NCI-H526 (cell line): ENCODE measurements around the gene TTC4.

Experiments
- DNase-seq, 2 experiments: peaks; one replicate each; lab custom pipeline; 2025; lab: John Stamatoyannopoulos, UW

The TTC4 gene

GRCh38 chr1:54705153-54705552, 10.5 kb upstream of the TTC4 start:
- no peak for DNase-seq

GRCh38 chr1:54706419-54706818, 9.2 kb upstream of the TTC4 start:
- no peak for DNase-seq

- no peak for DNase-seq
These were observed 7.3 kb upstream of the TTC4 start for GRCh38 chr1:54708385-54708784.

- DNase-seq: no peak
These were observed 5.9 kb upstream of the TTC4 start for GRCh38 chr1:54709547-54710292.

- DNase-seq: no peak
These were observed 5.2 kb upstream of the TTC4 start for GRCh38 chr1:54710434-54710833.

GRCh38 chr1:54710841-54711240, 4.8 kb upstream of the TTC4 start:
- no peak for DNase-seq

GRCh38 chr1:54711536-54711935, 4.1 kb upstream of the TTC4 start:
- no peak for DNase-seq

GRCh38 chr1:54714881-54715492, 674 bp upstream of the TTC4 start:
- DNase-seq: no peak

- DNase-seq: no peak
These were observed 812 bp downstream of the TTC4 start for GRCh38 chr1:54716299-54717047.

GRCh38 chr1:54721719-54722118, 6.1 kb downstream of the TTC4 start:
- no peak for DNase-seq

- DNase-seq: no peak
These were observed 8.3 kb downstream of the TTC4 start for GRCh38 chr1:54723985-54724384.

- no peak for DNase-seq
These were observed 9.1 kb downstream of the TTC4 start for GRCh38 chr1:54724771-54725170.

GRCh38 chr1:54728027-54728426, 12.4 kb downstream of the TTC4 start:
- no peak for DNase-seq

GRCh38 chr1:54736685-54737084, 21.0 kb downstream of the TTC4 start:
- no peak for DNase-seq

GRCh38 chr1:54738244-54738643, 22.6 kb downstream of the TTC4 start:
- DNase-seq: no peak

GRCh38 chr1:54741531-54741930, 25.9 kb downstream of the TTC4 start:
- no peak for DNase-seq

- DNase-seq: no peak
These were observed 26.6 kb downstream of the TTC4 start for GRCh38 chr1:54742282-54742681.

GRCh38 chr1:54743416-54744226, 28.0 kb downstream of the TTC4 start:
- no peak for DNase-seq

GRCh38 chr1:54744696-54745095, 29.0 kb downstream of the TTC4 start:
- DNase-seq: no peak

GRCh38 chr1:54745274-54745673, 29.6 kb downstream of the TTC4 start:
- DNase-seq: no peak

GRCh38 chr1:54745864-54746263, 30.2 kb downstream of the TTC4 start:
- DNase-seq: no peak

GRCh38 chr1:54748094-54748835, 32.6 kb downstream of the TTC4 start:
- no peak for DNase-seq
